Activated CD8-positive, alpha-beta memory T cell treated with anti-CD3 and anti-CD28 coated beads, Interleukin-2, amount 50 U/mL, for 1 hour (primary cell): Measurements from ENCODE around the gene E2F4.

Experiments
- DNase-seq: peaks from one replicate; pipeline ENCODE4 v3.0.0-alpha.2; 2020; ENCODE audit errors: extremely low read depth

Gene E2F4

GRCh38 chr16:67157892-67158635 is 33.9 kb upstream of the E2F4 start:
- DNase-seq = no peak

DNA sequence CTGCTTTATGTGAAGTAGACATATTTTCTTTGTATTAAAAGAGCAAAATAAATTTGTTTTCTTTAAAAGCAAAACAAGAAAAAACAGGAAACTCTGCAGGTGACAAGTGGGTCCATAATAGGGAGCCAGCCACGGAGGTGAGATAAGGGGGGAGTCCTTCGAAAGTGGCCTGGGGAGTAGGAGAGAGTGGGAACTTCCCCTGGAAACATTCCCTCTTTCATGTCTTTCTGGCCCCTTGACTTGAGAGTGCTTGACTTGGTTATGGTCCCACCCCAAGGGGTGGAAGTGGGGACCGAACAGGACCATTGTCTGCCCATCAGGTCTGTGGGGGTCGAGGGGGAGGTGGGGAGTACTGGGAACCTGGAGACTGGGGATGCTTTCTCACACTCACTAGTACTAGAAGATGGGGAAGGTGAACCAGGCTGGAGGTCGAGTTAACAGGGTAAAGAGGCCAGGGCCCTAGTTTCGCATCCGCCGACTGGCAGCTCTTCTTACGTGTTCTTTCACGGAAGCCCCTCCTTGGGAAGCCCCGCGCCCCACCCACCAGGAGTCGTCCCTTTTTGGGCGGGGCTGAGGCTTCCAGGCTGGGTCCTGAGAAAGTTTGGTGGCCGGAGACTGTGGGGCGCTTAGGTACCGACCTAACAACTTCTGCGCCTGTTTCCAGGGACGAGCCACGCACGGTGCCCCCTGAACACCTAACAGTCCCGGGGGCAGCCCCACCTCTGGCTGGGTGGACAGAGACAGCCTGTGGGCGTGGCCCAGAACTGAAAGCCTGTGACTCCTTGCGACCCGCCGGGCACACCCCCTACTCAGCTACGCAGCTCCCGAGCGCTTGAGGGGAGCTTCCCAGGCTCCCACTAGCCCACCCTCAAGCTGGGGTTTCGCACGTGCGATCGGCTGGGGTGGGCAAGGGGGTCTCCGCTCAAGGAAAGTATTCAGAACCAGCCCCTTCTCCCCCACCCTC is 33.0 kb upstream of the E2F4 start:
- DNase-seq = no peak

DNA sequence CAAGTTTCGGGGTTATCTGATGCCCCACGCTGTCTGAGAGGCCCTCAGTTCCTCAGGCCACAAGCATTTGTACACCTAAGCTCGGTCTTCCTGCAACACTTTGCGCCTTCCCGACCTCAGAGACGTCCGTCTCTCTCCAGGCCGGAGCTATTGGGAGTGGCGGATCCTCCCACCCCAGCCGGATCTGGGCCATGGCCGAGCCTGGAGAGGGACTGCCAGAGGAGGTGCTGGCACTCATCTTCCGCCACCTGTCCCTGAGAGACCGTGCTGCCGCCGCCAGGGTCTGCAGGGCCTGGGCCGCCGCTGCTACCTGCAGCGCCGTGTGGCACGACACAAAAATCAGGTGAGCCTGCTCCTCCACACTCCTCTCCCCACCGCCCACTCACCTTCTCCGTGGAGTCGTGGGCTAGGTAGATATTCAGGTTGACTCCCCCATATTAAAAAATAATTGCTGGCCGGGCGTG is 30.3 kb upstream of the E2F4 start:
- DNase-seq = no peak

DNA sequence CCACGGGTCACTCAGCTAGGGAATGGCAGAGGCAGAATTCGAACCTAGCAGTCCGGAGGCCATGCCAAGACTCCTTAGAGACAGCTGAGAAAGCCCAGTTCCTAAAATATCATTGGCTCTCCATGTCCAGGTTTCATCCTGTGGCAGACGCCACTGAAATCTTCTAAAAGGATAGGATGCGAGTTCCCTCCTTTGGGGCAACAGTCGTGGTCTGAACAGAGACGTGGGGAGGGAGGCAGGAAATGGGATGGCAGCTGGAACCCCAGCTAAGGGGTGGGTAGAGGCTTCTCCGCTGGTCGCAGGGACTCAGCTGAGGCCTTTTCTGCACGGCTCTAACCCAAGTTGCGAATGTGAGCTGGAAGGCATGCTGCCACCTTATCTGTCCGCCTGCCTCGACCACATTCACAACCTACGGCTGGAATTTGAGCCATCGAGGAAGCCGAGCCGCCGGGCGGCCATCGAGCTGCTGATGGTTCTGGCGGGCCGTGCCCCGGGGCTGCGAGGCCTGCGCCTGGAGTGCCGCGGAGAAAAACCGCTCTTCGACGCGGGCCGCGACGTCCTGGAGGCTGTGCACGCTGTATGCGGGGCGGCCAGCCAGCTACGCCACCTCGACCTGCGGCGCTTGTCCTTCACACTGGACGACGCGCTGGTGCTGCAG is 29.3 kb upstream of the E2F4 start:
- no peak for DNase-seq

DNA sequence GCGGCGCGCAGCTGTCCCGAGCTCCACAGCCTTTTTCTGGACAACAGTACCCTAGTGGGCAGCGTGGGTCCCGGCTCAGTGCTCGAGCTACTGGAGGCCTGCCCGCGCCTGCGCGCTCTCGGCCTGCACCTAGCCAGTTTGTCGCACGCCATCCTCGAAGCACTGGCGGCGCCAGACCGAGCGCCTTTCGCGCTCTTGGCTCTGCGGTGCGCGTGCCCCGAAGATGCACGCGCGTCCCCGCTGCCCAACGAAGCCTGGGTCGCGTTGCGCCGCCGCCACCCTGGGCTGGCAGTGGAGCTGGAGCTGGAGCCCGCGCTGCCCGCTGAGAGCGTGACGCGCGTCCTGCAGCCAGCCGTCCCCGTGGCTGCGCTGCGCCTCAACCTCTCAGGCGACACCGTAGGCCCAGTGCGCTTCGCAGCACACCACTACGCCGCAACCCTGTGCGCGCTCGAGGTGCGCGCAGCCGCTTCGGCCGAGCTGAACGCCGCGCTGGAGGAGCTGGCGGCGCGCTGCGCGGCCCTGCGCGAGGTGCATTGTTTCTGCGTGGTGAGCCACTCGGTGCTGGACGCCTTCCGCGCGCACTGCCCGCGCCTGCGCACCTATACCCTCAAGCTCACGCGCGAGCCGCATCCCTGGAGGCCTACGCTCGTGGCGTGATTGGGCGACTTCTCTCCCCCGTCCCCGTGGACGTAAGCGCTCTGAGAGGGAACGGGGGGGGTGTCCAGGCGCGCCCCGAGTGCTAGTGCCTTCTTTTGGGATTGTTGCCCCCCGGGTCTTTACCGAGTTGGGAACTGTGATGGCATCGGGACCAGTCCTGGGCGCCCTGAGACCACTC is 28.6 kb upstream of the E2F4 start:
- DNase-seq = no peak

DNA sequence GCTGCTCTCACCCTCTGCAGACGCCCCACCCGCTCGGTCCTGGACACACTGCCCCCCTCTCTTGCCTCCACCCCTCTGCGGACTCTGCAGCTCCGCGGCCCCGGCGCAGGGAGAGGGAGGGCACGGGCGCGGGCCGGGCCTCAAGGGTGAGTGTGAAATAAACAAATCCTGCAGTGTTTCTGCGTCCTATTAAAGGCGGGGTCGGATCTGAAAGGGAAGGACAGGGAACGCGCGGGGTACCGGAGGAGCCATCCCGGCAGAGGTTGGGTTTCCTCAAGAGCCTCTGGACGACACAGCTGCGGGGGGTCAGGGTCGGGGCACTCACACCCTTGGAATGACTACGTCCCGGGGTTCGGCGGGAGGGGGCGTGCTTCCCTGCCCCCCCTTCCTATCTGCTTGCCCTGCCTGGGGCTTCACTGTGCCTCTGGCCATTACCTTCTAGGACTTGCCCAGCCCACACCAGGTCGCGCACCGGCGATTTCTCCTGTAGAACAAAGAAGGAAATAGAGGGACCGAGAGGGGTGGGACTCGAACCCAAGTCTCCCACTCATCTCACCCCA is 27.9 kb upstream of the E2F4 start:
- no peak for DNase-seq

DNA sequence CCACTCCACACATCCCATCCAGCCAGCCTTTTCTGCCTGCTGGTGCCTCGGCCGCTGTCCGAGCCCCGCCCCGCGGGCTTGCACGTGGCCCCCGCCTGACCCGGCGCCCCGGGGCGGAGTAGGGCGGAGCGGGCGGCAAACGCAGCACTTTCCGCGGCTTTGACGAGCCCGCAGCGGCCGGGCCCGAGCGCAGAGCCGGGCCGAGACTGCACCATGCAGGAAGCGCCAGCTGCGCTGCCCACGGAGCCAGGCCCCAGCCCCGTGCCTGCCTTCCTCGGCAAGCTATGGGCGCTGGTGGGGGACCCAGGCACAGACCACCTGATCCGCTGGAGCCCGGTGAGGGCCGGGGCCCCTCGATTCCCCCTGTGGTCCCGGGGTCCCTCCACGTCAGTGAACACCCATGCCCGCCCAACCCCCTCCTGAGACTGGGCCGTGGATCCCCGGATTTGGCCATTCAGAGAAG is 27.3 kb upstream of the E2F4 start, which contains the start of gene HSF4:
Gene HSF4 (plus strand): TSS at position 147 of the 463 bp plus-strand sequence. CDS start 67 bp downstream, at position 214.
- DNase-seq = no peak

- DNase-seq = no peak
Observed at GRCh38 chr16:67165121-67166078, 26.6 kb upstream of the E2F4 start.

- DNase-seq = no peak
Observed at GRCh38 chr16:67166110-67166547, 25.8 kb upstream of the E2F4 start.

GRCh38 chr16:67166598-67167168 is 25.3 kb upstream of the E2F4 start:
- DNase-seq = no peak

DNA sequence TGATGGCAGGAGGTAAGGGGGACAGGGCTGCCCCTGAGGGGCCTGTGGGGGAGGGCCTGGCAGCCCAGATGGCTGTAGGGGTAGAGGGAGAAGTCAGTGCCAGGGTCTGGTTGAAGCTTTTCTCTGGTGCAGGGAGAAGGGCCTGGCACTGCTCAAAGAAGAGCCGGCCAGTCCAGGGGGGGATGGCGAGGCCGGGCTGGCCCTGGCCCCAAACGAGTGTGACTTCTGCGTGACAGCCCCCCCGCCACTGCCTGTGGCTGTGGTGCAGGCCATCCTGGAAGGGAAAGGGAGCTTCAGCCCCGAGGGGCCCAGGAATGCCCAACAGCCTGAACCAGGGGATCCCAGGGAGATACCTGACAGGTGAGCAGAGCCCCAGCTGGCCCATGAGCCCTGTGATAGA is 24.4 kb upstream of the E2F4 start:
- DNase-seq = no peak

DNA sequence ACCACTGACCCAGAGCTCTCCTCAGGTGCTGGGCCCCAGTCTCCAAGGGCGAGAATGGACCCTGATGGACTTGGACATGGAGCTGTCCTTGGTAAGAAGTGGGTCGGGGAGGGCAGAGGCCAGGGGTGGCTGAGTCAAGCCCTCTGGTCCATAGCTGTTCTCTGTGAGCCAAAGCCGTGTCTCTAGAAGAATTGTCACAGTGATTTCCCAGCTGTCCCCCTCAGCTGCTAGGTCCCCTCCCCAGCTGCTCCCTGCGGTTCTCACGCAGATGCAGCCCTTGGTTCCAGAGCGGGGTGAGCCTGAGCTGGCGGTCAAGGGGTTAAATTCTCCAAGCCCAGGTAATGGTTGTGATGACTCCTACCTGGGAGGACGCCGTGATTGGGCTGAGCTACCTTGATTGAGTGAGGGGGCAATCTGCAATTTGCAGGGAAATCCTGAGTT is 22.9 kb upstream of the E2F4 start:
- no peak for DNase-seq

- DNase-seq = no peak
Observed at GRCh38 chr16:67169642-67170167, 22.2 kb upstream of the E2F4 start.

DNA sequence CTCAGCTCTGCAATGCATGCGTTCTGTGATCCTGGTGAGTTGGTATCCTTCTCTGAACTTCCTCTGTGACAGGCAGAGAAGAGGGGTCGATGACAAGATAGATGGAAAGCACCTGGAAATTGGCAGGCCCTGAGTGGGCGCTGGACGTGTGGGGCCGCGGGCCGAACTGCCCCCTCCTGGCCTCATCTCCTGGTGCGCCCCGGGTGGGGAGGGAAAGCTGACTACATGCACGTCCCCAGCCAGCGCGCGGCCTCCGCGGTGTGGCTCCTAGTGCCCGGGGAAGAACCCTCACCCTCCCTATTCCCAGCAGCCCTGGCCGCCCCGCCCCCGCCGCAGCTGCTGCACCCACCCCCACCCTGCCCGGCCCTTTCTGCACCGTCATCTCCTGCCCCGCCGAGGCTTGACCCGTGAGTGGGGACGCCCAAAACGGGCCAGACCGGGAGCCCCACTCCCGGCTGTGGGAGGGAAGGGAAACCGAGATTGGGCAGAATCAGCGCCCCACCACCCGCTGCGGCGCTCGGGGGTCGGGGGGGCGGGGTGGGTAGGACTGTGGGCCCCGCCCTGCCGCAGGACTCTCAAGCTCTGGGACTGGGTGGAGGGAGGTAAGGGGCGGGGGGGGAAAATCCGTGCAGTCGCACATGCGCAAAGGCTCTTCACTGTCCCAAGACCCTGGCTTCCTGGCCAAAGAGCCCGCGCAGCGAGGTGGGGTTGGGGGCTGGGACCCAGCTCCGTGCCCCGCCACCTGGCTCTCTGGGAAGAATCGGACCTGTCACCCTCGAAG is 21.6 kb upstream of the E2F4 start, which contains the start of gene NOL3:
Gene NOL3 (plus strand): TSS at position 371 of the 781 bp plus-strand sequence.
- DNase-seq = no peak

DNA sequence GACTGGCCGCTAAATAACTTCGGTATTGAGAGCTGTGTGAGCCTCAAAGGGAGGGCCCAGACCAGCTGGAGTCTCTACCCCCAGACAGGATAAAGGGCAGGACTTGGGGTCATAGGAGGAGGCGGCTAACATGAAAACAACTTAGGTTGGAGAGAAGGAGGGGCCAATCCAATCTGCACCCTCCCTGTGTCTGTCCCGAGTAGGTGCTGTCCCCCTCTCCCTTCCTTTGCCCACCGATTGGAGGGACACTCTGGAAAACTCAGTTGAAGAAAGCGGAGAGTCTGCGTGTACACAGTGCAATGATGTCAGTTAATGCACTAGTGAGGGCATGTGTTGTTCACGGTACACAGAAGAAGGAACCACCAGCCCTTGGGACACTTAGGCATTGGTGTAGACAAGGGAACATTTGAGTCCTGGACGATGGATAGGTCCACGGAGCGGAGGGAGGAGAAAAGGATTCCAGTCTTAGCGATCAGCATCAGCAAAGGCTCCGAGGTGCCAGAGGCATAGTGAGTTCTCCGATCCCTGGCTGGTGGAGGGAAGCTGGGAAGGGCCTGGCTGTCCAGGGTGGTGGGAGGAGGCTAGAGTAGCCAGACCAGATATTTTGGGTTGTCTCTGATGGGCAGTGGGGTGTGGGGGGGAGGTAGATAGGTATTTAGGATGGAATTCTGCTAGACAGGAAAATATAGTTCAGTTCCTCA is 20.9 kb upstream of the E2F4 start:
- no peak for DNase-seq

DNA sequence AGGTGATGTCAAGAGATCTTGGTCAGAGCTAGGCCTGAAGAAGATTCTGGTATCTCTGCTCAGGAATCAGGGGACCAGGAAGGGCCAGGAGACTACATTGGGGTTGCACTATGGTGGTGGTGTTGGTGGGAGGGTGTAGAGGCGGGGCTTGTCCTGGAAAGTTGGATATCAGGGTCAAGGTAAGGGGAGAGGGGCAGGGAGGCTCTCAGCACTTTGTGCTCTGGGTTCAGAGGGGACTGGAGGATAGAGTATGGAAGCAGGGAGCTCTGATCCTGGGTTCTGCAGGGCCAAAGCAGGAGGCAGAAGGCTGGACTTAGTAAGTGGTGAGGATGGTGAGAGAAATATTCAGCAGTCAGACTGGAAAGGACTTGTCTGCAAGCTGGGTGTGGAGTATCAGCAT is 18.6 kb upstream of the E2F4 start:
- no peak for DNase-seq
